ENCODE data around the gene BLOC1S4. TPM values are rescaled to one million over a fixed set of nuclear protein-coding genes. Genes with fewer than 3 reads are reported as not detected.

Gene BLOC1S4
- polyA plus RNA-seq, 1 of the 3 experiments (the other 2 are of a cell fraction) = 22.1 TPM

- TF ChIP-seq FOSL2 (IDR thresholded peaks at IDR 0.05; ENCODE audit: borderline replicate concordance, low read depth) = no peak
- no peak for TF ChIP-seq SMC3 (IDR thresholded peaks at IDR 0.05; ENCODE audit: low read depth, low read length)
- no peak for TF ChIP-seq FOXM1 (IDR thresholded peaks at IDR 0.05; ENCODE audit: low read depth)
- TF ChIP-seq JUND (IDR thresholded peaks at IDR 0.05) = no peak
- no peak for TF ChIP-seq USF1 (IDR thresholded peaks at IDR 0.05; ENCODE audit: borderline replicate concordance, low read depth)
- no peak for TF ChIP-seq PBX3 (IDR thresholded peaks at IDR 0.05)
- TF ChIP-seq FOXJ3 (CRISPR knock-in tag; IDR thresholded peaks at IDR 0.05) = no peak
- no peak for TF ChIP-seq MEF2A (IDR thresholded peaks at IDR 0.05; ENCODE audit: borderline replicate concordance, low read depth)
- no peak for TF ChIP-seq RAD21 (IDR thresholded peaks at IDR 0.05; ENCODE audit: low read length)
- TF ChIP-seq, protein P1, sequence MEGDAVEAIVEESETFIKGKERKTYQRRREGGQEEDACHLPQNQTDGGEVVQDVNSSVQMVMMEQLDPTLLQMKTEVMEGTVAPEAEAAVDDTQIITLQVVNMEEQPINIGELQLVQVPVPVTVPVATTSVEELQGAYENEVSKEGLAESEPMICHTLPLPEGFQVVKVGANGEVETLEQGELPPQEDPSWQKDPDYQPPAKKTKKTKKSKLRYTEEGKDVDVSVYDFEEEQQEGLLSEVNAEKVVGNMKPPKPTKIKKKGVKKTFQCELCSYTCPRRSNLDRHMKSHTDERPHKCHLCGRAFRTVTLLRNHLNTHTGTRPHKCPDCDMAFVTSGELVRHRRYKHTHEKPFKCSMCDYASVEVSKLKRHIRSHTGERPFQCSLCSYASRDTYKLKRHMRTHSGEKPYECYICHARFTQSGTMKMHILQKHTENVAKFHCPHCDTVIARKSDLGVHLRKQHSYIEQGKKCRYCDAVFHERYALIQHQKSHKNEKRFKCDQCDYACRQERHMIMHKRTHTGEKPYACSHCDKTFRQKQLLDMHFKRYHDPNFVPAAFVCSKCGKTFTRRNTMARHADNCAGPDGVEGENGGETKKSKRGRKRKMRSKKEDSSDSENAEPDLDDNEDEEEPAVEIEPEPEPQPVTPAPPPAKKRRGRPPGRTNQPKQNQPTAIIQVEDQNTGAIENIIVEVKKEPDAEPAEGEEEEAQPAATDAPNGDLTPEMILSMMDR (IDR thresholded peaks at IDR 0.05) = no peak
- H3K27ac ChIP-seq (ENCODE audit: low read depth in 2 of 2, low read length in 1 of 2) = no peak overlapping the region
- no peaks in the 10 kb centered on the region for H3K9me3 ChIP-seq
- H3K4me2 ChIP-seq = no peak overlapping the region
- H3K79me2 ChIP-seq (ENCODE audit: insufficient read depth) = no peaks in the 10 kb centered on the region
- 59% methylated on average over 7 of the region's 11 CpGs for WGBS (ENCODE audit: low lambda C conversion rate)
- CTCF ChIA-PET = interaction anchor here (1.7 kb wide), 1 partner anchor 27 kb away, joined by 5 read pairs; no protein-coding TSS in a partner anchor
- no peaks in the 10 kb centered on the region for H3K27me3 ChIP-seq (ENCODE audit: insufficient read depth)
- H2AFZ ChIP-seq (ENCODE audit: low read depth) = no peak overlapping the region
- no peak overlapping the region for H3K4me3 ChIP-seq (ENCODE audit: low read depth in 2 of 2, low read length in 1 of 2)
- peaks cover 0 to 6% of the 10 kb centered on the region in 2 experiments; a peak in 1 of 4 replicates for H3K4me1 ChIP-seq (ENCODE audit: control insufficient read depth in 1 of 2, insufficient read depth in 2 of 2, low read depth in 1 of 2, low read length in 1 of 2)
- no peak overlapping the region for H3K9ac ChIP-seq
- H3K36me3 ChIP-seq (replicated peaks in 1 of 2; ENCODE audit: control insufficient read depth in 1 of 2, insufficient read depth in 2 of 2, low read length in 1 of 2) = no peaks in the 10 kb centered on the region
- H3K9me2 ChIP-seq = no peaks in the 10 kb centered on the region
- no peaks in the 10 kb centered on the region for H4K20me1 ChIP-seq (ENCODE audit: insufficient read depth)
- DNase-seq = no peak
- POLR2A ChIA-PET = no interaction called here
- H3F3A ChIP-seq (replicated peaks; ENCODE audit: insufficient read depth) = no peaks in the 10 kb centered on the region
Measured at GRCh38 chr4:6747294-6748051, 31.5 kb downstream of the BLOC1S4 start.

DNA sequence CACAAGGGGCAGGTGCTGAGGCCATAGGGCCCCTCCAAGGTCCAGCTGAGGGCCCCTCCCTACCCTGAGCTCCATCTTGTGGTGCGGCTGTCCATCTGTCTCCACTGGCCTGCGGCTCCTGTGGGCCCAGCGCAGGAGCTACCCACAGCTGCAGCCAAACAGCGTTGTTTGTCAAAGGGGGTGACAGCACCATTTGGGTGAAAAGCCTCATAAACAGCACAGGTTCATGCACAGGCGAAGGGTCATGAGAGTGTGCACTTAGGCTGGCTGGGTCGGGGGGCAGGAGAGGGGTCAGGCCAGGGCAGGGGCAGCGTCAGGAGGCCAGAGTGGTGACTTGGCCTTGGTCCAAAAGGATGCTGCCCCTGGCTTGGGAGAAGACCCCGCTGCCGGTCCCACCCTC lies 32.3 kb downstream of the BLOC1S4 start:
- no peak for DNase-seq
- H3F3A ChIP-seq (replicated peaks; ENCODE audit: insufficient read depth) = no peaks in the 10 kb centered on the region
- H2AFZ ChIP-seq (ENCODE audit: low read depth) = no peak overlapping the region
- no peak overlapping the region for H3K9ac ChIP-seq
- 83% methylated on average over 1 of the region's 9 CpGs for WGBS (ENCODE audit: low lambda C conversion rate)
- no peaks in the 10 kb centered on the region for H3K79me2 ChIP-seq (ENCODE audit: insufficient read depth)
- peaks cover 0 to 6% of the 10 kb centered on the region in 2 experiments; a peak in 1 of 4 replicates for H3K4me1 ChIP-seq (ENCODE audit: control insufficient read depth in 1 of 2, insufficient read depth in 2 of 2, low read depth in 1 of 2, low read length in 1 of 2)
- ChIA-PET POLR2A (no interaction called here), CTCF (interaction anchor here (1.9 kb wide), 1 partner anchor 28 kb away, joined by 5 read pairs; no protein-coding TSS in a partner anchor)
- H3K9me3 ChIP-seq = no peaks in the 10 kb centered on the region
- H3K27me3 ChIP-seq (ENCODE audit: insufficient read depth) = no peaks in the 10 kb centered on the region
- H3K4me2 ChIP-seq = no peak overlapping the region
- H3K36me3 ChIP-seq (replicated peaks in 1 of 2; ENCODE audit: control insufficient read depth in 1 of 2, insufficient read depth in 2 of 2, low read length in 1 of 2) = no peaks in the 10 kb centered on the region
- H3K27ac ChIP-seq (ENCODE audit: low read depth in 2 of 2, low read length in 1 of 2) = no peak overlapping the region
- no peaks in the 10 kb centered on the region for H4K20me1 ChIP-seq (ENCODE audit: insufficient read depth)
- no peak overlapping the region for H3K4me3 ChIP-seq (ENCODE audit: low read depth in 2 of 2, low read length in 1 of 2)
- no peaks in the 10 kb centered on the region for H3K9me2 ChIP-seq
- TF ChIP-seq FOSL2 (IDR thresholded peaks at IDR 0.05; ENCODE audit: borderline replicate concordance, low read depth) (no peak), USF1 (IDR thresholded peaks at IDR 0.05; ENCODE audit: borderline replicate concordance, low read depth) (no peak), RAD21 (IDR thresholded peaks at IDR 0.05; ENCODE audit: low read length) (no peak), GABPA (IDR thresholded peaks at IDR 0.05; ENCODE audit: low read depth) (no peak), NFIC (IDR thresholded peaks at IDR 0.05; ENCODE audit: borderline replicate concordance) (no peak)
- TF ChIP-seq, protein P1 (IDR thresholded peaks at IDR 0.05) = no peak
- TF ChIP-seq, protein P2, sequence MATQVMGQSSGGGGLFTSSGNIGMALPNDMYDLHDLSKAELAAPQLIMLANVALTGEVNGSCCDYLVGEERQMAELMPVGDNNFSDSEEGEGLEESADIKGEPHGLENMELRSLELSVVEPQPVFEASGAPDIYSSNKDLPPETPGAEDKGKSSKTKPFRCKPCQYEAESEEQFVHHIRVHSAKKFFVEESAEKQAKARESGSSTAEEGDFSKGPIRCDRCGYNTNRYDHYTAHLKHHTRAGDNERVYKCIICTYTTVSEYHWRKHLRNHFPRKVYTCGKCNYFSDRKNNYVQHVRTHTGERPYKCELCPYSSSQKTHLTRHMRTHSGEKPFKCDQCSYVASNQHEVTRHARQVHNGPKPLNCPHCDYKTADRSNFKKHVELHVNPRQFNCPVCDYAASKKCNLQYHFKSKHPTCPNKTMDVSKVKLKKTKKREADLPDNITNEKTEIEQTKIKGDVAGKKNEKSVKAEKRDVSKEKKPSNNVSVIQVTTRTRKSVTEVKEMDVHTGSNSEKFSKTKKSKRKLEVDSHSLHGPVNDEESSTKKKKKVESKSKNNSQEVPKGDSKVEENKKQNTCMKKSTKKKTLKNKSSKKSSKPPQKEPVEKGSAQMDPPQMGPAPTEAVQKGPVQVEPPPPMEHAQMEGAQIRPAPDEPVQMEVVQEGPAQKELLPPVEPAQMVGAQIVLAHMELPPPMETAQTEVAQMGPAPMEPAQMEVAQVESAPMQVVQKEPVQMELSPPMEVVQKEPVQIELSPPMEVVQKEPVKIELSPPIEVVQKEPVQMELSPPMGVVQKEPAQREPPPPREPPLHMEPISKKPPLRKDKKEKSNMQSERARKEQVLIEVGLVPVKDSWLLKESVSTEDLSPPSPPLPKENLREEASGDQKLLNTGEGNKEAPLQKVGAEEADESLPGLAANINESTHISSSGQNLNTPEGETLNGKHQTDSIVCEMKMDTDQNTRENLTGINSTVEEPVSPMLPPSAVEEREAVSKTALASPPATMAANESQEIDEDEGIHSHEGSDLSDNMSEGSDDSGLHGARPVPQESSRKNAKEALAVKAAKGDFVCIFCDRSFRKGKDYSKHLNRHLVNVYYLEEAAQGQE (IDR thresholded peaks at IDR 0.05; ENCODE audit: low read depth, low read length) = no peak
